Activated effector memory CD4-positive, alpha-beta T cell treated with anti-CD3 and anti-CD28 coated beads, Interleukin-2, amount 50 U/mL, for 16 hours (primary cell): ENCODE results near the gene PTPRD.

ENCODE experiments used
- DNase-seq: peaks from one replicate; pipeline ENCODE4 v3.0.0-alpha.2; 2020

The PTPRD gene

GRCh38 chr9:8390571-8390970, 2222.2 kb downstream of the PTPRD start:
- no peak for DNase-seq

- DNase-seq = no peak
These were observed 2223.3 kb downstream of the PTPRD start for GRCh38 chr9:8389531-8389930.

- DNase-seq = no peak
These were observed 2224.7 kb downstream of the PTPRD start for GRCh38 chr9:8388132-8388531.

DNA sequence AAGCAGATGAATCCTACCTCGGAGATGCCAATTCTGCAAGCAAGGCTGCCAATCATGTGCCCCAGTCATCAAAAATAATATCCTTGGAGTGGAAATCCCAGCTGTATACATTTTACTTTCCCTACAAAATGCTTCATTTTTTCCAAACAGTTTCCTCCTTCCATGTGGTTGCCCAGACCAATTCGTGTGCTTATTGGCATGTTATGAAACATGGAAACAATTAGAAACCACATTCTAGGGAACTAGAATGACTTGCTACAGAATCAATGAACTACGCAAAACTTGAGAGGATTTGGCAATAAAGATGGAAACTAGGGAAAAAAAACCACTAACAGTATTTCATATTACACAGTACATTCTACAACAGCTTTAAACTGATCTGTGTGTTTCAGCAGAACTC, 2228.7 kb downstream of the PTPRD start:
- no peak for DNase-seq

GRCh38 chr9:8382777-8383527, 2229.8 kb downstream of the PTPRD start:
- no peak for DNase-seq

DNA sequence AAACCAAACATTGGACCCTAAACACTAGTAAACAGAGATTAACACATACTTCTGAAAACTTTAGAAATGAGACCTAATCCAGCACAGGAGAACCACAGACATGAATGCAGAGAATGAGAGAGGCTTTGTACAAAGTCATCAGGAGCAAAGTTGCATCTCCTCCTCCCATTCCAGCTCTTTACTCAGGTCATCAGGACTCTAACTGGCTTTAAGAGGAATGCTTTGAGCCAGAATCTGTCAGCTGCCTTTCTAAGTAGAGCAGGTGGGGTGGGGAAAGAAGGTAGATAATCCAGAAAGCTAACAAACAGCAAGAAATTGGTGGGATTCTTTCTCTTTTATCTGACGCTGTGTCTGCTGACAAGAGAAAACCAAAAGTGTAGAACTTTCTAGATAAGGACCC, 2230.5 kb downstream of the PTPRD start:
- DNase-seq = no peak

DNA sequence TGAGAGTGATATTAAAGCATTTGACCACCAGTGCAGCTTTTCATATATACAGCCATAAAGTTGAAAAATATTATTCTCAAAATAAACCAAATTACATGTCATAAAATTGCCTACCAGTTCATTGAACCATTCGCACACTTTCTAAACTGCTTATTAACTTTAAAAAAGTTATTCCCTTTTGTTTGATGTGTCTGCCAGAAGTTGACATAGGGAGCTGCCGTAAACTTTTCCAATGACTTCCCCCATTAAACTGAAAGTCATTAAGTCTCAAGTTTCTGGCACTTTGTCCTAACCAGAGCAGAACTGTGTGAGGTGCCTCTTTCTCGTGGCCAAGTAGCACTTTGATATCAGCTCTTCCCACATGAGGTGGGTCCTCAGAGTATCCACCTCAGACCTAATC, 2231.2 kb downstream of the PTPRD start:
- no peak for DNase-seq

GRCh38 chr9:8374471-8374870, 2238.3 kb downstream of the PTPRD start:
- no peak for DNase-seq

DNA sequence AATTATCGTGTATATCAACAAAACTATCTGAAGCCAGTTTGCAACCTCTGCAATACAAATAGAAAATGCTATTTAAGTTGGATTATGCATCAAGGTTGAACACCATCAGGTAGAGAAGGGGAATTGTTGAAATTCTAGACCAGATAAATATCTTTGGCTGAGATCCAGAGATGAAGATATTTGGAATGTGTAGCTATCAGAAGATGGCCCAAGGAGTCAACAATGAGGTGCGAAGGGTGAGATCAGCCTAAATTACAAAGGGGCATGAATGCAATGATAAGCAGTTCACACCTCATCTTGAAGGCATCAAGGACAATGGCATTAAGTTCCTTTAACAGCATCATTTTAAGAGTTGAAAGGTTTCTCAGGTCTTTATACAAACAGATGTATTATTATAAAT, 2241.1 kb downstream of the PTPRD start:
- DNase-seq = no peak

- DNase-seq = no peak
These were observed 2246.5 kb downstream of the PTPRD start for GRCh38 chr9:8366161-8366926.

DNA sequence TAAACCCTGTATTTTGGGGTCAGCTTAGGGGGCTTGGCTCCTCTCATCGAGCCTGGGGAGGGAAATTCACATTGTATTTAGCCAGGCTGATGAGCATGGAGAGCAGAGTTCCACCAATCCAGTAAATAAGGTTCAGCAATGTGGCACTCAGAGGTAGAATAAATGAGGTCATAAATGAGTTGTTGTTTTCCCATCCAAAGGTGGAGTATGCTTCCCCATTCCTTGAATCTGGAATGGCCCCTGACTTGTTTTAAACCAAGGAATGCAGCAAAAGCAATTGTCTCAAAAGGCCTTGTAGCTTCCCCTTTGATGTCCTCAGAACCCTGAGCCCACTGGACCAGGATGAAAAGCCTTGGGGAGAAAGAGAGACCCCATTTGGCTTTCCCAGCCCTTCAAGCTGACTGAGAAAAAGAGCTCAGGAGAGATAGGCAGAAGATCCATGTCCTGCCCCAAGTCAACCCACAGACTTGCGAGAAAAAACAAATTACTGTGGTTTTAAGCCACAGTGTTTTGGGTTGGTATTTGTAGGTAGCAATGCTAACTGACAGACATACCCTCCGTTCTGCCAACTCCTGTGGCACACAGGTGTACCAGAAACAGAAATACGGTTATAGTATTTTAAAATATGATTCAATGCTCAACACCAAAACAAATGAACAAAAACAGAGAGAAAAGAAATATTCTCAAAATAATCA, 2247.2 kb downstream of the PTPRD start:
- DNase-seq = no peak

DNA sequence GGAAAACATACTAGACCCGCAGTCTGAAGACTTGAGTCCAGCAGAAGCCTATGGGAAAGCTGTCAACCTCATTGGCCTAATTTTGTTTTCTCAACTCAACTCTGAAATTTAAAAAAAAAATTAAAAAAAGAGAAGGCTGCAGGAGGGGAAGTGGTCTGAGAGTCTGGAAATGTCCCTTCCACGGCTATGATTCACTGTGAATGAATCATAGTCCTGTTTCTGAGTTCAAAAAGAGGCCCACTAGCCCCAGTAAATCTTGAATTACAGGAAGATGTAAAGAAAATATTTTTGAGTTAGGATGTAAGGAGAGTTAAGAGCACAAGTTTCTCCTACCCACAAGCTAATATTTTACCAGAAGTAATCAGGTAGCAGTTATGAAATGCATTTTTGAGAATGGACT, 2247.8 kb downstream of the PTPRD start:
- DNase-seq = no peak

GRCh38 chr9:8364026-8364752, 2248.6 kb downstream of the PTPRD start:
- DNase-seq = no peak

- no peak for DNase-seq
These were observed 2250.6 kb downstream of the PTPRD start for GRCh38 chr9:8362250-8362649.

- no peak for DNase-seq
These were observed 2251.4 kb downstream of the PTPRD start for GRCh38 chr9:8361364-8361763.

- no peak for DNase-seq
These were observed 2256.4 kb downstream of the PTPRD start for GRCh38 chr9:8356406-8356805.

- no peak for DNase-seq
These were observed 2261.4 kb downstream of the PTPRD start for GRCh38 chr9:8351436-8351835.

GRCh38 chr9:8349901-8350300, 2262.9 kb downstream of the PTPRD start:
- DNase-seq = no peak

DNA sequence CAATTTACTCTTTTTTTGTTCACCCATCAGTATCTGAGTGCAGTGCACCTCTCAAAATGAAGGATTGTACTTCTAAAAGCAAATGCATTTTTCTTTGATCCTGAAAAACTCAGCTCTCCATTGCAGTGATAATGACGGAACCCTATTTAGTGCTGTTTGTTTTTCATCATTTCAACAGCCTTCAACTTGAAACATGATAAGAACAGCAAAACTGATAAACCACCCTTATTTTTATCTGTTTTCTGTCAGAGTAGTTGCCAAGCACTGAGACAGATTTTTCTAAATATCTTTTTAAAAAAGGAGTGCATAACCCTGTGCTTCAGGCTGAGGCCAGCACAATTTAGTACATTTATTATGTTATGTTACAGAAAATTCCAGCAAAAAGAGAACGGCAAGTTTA, 2263.4 kb downstream of the PTPRD start:
- no peak for DNase-seq

DNA sequence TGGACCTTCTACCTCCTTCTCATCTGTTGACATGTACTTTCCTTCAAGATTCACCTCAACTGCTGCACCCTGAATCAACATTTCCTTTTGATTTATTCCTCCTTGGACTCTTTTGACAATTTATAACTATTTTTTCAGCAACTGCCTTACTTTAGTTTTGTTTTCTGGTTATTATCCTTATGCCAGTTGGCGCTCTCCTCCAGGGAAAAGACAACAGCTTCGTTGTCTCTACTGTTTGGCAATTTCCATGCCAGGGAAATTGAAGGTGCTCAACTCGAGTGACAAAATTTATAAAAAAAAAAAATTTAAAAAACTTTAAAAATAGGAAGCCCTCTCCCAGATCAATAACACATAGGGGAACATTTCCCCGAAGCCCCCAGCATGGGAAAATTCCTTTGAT, 2264.0 kb downstream of the PTPRD start:
- DNase-seq = no peak

GRCh38 chr9:8346296-8346695, 2266.5 kb downstream of the PTPRD start:
- DNase-seq = no peak

DNA sequence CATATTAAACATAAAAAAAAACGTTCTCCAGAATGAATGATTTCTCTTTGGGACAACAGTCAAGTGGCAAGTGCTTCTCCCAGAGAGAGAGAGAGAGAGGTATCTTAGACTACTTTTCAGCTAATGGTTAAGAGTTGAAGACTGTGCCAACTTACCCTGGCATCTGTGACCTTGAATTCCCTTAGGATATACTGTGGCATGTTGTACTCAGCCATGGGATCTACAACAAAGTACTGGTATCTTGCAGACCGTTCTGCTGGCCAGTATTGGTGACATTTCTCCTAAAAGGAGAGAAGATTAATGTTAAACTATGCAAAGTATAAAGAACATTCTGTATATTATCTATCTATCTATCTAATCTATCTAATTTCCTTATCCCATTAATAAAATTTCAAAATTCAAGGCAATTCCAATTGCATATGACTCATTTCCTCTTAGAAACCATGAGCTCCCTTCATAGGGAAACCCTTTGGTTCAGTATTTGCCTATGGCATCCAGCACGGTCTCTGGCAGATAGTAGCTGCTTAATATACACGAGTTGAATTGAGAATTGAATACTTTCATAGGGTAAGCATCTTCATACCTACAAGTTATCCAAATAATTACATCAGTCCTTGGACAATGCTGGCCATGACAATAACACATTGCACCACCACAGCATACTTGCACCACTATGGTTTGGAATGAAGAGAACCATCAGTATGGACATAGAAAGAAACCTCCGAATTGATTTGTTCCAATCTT, 2273.9 kb downstream of the PTPRD start:
- DNase-seq = no peak
